ENCODE measurements around the gene ZNF487.

Gene ZNF487

DNA sequence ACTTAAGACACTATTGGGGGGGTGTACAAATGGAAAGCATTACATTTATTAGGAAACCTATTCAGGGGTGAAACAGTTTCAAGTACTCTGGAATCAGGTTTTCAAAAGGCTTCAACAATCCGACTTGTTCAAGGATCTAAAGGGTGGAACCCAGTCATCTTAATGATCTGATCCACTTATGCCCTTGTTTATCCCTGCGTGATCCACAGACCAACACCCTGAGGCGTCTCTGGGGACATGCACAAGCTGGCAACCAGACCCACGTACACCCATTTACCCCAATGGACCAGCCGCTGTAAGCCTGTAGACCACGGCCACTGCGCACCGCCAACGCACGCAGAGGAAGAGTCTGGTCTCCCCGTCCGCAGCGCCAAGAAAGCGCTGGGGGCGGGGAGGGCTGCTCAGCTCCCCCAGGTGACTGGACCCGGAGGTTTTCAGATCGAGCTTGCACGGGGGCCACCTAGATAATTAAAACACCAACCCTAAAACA is 41.3 kb upstream of the ZNF487 start:
- Histone ChIP-seq H3K9me3 (ENCODE audit: insufficient read depth, low read depth, low read length) (no peaks in the 10 kb centered on the region), H3K36me3 (ENCODE audit: insufficient read depth, low read length) (peaks cover 61% of the 10 kb centered on the region), H3K9ac (ENCODE audit: low read depth, low read length, poor library complexity, severe bottlenecking) (peak overlapping the region; percentile 97), H3K27me3 (ENCODE audit: insufficient read depth, low read length, poor library complexity, severe bottlenecking) (no peaks in the 10 kb centered on the region), H3K4me1 (ENCODE audit: insufficient read depth, low read length, poor library complexity, severe bottlenecking) (peaks cover 62% of the 10 kb centered on the region), H3F3A (ENCODE audit: low read depth) (0 out of 2 replicates have a peak, but pooled peaks cover 3% of the 10 kb centered on the region), H3K4me2 (ENCODE audit: low read depth, low read length, poor library complexity, severe bottlenecking) (peak overlapping the region; percentile 93), H4K20me1 (ENCODE audit: insufficient read depth, low read length, poor library complexity, severe bottlenecking) (peaks cover 91% of the 10 kb centered on the region), H2AFZ (ENCODE audit: low read length) (no peak overlapping the region), H3K9me2 (replicated peaks; ENCODE audit: low read depth, low read length) (no peaks in the 10 kb centered on the region), H3K4me3 (ENCODE audit: low read length, poor library complexity, severe bottlenecking) (peak overlapping the region; percentile 89), H3K79me2 (ENCODE audit: insufficient read depth, low read length) (peaks cover 98% of the 10 kb centered on the region)
- TF ChIP-seq, protein P1, sequence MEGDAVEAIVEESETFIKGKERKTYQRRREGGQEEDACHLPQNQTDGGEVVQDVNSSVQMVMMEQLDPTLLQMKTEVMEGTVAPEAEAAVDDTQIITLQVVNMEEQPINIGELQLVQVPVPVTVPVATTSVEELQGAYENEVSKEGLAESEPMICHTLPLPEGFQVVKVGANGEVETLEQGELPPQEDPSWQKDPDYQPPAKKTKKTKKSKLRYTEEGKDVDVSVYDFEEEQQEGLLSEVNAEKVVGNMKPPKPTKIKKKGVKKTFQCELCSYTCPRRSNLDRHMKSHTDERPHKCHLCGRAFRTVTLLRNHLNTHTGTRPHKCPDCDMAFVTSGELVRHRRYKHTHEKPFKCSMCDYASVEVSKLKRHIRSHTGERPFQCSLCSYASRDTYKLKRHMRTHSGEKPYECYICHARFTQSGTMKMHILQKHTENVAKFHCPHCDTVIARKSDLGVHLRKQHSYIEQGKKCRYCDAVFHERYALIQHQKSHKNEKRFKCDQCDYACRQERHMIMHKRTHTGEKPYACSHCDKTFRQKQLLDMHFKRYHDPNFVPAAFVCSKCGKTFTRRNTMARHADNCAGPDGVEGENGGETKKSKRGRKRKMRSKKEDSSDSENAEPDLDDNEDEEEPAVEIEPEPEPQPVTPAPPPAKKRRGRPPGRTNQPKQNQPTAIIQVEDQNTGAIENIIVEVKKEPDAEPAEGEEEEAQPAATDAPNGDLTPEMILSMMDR (conservative IDR thresholded peaks at IDR 0.05; ENCODE audit: low read length), result no peak
- no peak for TF ChIP-seq EZH2phosphoT487 (IDR thresholded peaks at IDR 0.05; ENCODE audit: borderline replicate concordance)

DNA sequence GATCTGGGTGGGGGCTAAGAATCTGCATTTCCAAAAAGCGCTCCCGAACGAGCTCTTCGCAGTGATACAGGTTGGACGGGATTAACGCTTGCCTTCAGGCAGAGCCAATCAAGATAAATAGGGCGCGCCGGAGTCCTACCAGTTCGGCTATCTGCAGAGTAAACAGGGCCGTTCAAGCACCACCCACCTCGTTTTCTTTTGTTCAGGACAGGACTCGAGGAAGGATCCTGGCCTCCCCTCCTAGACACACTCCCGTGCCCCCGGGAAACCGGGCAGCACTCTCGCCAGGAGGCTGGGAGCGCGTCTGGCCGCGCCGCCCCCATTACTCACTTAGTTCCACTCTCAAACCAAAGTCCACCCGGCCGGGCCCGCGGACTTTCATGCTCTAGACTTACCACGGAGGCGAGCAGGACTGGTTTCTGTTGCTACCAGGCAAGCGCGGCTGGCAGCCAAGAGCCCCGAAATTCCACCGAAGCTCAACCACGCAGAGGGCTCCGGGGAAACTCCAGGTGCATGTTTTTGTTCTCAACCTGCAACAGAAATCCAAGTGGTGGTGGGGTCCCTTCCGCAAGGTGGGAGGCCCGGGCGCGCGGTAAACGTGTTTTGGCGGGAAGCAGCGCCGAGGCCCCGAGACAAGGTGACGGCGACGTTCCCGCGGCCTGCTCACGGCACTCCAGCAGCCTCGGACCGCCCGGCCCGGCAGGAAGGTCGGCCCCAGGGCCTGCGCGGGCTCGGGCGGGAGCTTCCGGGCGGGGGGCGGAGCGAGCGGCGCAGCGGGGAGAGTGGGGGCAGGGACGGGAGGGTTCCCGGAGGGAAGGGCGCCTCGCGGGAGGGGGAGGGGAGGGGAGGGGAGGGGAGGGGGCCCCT is 40.6 kb upstream of the ZNF487 start:
- no peaks in the 10 kb centered on the region for H3K9me3 ChIP-seq (ENCODE audit: insufficient read depth, low read depth, low read length)
- peaks cover 98% of the 10 kb centered on the region for H3K79me2 ChIP-seq (ENCODE audit: insufficient read depth, low read length)
- peak overlapping the region; percentile 89 for H3K4me3 ChIP-seq (ENCODE audit: low read length, poor library complexity, severe bottlenecking)
- peak overlapping the region; percentile 97 for H3K9ac ChIP-seq (ENCODE audit: low read depth, low read length, poor library complexity, severe bottlenecking)
- H4K20me1 ChIP-seq (ENCODE audit: insufficient read depth, low read length, poor library complexity, severe bottlenecking), result peaks cover 91% of the 10 kb centered on the region
- H2AFZ ChIP-seq (ENCODE audit: low read length), result no peak overlapping the region
- no peaks in the 10 kb centered on the region for H3K9me2 ChIP-seq (replicated peaks; ENCODE audit: low read depth, low read length)
- H3K4me2 ChIP-seq (ENCODE audit: low read depth, low read length, poor library complexity, severe bottlenecking), result peak overlapping the region; percentile 93
- peaks cover 54% of the 10 kb centered on the region for H3K36me3 ChIP-seq (ENCODE audit: insufficient read depth, low read length)
- no peak for TF ChIP-seq EZH2phosphoT487 (IDR thresholded peaks at IDR 0.05; ENCODE audit: borderline replicate concordance)
- TF ChIP-seq, protein P1 (conservative IDR thresholded peaks at IDR 0.05; ENCODE audit: low read length), result no peak
- no peaks in the 10 kb centered on the region for H3K27me3 ChIP-seq (ENCODE audit: insufficient read depth, low read length, poor library complexity, severe bottlenecking)
- 0 out of 2 replicates have a peak, but pooled peaks cover 3% of the 10 kb centered on the region for H3F3A ChIP-seq (ENCODE audit: low read depth)
- H3K4me1 ChIP-seq (ENCODE audit: insufficient read depth, low read length, poor library complexity, severe bottlenecking), result peaks cover 65% of the 10 kb centered on the region

DNA sequence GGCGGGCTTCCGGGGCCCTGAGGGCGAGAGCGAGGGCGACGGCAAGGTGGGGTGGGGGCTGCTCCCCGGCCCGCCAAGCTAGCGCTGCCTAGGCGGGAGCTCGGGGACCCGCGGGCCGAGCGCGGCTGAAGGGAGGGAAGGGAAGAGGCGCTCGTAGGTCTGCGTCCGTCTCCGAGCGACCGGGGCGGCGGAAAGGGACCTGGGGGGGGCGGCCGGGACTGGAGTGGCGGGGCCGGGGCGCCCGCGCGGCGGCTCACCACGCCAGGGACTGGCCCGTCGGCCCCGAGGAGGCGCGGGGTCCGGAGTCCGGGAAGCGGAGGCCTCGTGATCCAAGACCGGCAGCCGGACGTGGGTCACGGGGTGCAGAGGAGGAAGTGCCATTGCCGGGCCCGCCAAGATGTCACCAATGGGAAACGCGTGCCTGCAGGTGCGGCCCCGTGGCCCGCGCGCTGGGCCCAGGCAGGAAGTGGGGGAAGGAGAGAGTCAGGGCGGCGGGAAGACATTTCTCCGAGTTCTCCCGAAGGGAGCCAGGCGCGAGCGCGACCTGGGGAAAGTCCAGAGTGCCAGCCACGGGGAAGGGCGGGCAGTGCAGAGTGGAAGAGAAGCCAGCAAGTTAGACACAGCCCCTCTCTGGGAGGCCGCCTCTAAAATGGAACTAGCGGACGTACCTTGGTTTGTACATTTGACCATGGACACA is 39.8 kb upstream of the ZNF487 start:
- H3K4me1 ChIP-seq (ENCODE audit: insufficient read depth, low read length, poor library complexity, severe bottlenecking), result peaks cover 73% of the 10 kb centered on the region
- peaks cover 91% of the 10 kb centered on the region for H4K20me1 ChIP-seq (ENCODE audit: insufficient read depth, low read length, poor library complexity, severe bottlenecking)
- H3K4me2 ChIP-seq (ENCODE audit: low read depth, low read length, poor library complexity, severe bottlenecking), result peak overlapping the region; percentile 91
- H3K4me3 ChIP-seq (ENCODE audit: low read length, poor library complexity, severe bottlenecking), result peak overlapping the region; percentile 89
- peak overlapping the region; percentile 97 for H3K9ac ChIP-seq (ENCODE audit: low read depth, low read length, poor library complexity, severe bottlenecking)
- H3K79me2 ChIP-seq (ENCODE audit: insufficient read depth, low read length), result peaks cover 98% of the 10 kb centered on the region
- H3F3A ChIP-seq (ENCODE audit: low read depth), result 0 out of 2 replicates have a peak, but pooled peaks cover 3% of the 10 kb centered on the region
- H3K9me2 ChIP-seq (replicated peaks; ENCODE audit: low read depth, low read length), result no peaks in the 10 kb centered on the region
- peaks cover 47% of the 10 kb centered on the region for H3K36me3 ChIP-seq (ENCODE audit: insufficient read depth, low read length)
- no peaks in the 10 kb centered on the region for H3K9me3 ChIP-seq (ENCODE audit: insufficient read depth, low read depth, low read length)
- no peak overlapping the region for H2AFZ ChIP-seq (ENCODE audit: low read length)
- TF ChIP-seq, protein P1 (conservative IDR thresholded peaks at IDR 0.05; ENCODE audit: low read length), result no peak
- no peak for TF ChIP-seq EZH2phosphoT487 (IDR thresholded peaks at IDR 0.05; ENCODE audit: borderline replicate concordance)
- H3K27me3 ChIP-seq (ENCODE audit: insufficient read depth, low read length, poor library complexity, severe bottlenecking), result no peaks in the 10 kb centered on the region

Data from Loucy (cell line).